Eye (tissue), 1 donor: ENCODE results near the gene YIPF7.

Experiments
- DNase-seq: peaks from one replicate; pipeline ENCODE4 v3.0.0-alpha.2; 2015

The YIPF7 gene

GRCh38 chr4:44651425-44651824, at the start of gene YIPF7:
Gene YIPF7, minus strand, starts transcription at chr4:44651625. Its CDS starts 1,525 bp downstream, at chr4:44650100.
- DNase-seq, result no peak

DNA sequence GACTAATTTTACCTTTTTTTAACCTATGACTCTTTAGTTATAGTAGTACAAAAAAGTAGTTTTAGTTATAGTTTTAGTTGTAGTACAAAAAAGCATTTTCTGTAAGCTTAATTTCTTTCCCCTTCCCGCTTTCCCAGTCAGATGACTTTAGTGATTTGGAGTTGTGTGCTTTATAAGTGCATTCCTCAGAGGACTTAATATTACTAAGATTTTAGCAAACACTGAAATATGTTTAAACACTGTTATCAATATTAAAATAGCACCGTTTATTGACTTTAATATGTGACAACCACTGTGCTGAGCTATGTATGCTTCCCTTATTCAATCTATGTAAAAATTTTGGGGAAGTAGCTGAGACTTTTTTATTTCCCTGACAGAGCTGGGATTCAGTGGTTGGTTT, 49.6 kb upstream of the YIPF7 start:
- DNase-seq, result no peak

DNA sequence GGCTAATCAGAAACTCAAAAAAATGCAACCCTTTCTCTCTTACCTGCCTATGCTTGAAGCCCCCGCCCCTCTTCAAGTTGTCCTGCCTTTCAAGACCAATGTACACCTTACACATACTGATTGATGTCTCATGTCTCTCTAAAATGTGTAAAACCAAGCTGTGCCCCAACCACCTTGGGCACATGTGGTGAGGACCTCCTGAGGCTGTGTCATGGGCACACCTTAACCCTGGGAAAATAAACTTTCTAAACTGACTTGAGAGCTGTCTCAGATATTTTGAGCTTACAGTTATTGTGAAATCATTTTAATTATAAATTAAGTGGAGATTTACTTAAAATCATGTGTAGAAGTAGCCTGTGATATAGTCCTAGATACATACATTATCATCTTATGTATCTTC, 49.0 kb upstream of the YIPF7 start:
- DNase-seq, result no peak

DNA sequence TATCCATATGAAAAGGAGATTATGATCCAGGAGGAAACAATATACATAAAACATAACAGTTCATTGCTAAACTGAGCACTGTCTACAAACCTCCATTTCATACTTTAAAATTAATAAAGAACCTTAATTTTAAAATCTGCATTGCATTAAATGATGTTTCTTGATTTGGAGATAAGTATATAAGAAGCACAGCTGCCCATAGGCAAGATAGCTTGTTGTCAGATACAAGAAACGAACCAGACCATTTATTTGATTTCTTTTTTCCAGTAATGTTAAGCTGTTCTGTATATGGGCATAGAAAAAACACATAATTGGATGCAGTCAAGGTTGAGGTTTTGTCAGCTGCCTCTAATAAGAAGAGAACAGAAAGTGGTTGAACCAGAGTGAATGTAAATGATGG, 33.2 kb upstream of the YIPF7 start:
- no peak for DNase-seq

GRCh38 chr4:44679060-44679459, 27.6 kb upstream of the YIPF7 start:
- no peak for DNase-seq

DNA sequence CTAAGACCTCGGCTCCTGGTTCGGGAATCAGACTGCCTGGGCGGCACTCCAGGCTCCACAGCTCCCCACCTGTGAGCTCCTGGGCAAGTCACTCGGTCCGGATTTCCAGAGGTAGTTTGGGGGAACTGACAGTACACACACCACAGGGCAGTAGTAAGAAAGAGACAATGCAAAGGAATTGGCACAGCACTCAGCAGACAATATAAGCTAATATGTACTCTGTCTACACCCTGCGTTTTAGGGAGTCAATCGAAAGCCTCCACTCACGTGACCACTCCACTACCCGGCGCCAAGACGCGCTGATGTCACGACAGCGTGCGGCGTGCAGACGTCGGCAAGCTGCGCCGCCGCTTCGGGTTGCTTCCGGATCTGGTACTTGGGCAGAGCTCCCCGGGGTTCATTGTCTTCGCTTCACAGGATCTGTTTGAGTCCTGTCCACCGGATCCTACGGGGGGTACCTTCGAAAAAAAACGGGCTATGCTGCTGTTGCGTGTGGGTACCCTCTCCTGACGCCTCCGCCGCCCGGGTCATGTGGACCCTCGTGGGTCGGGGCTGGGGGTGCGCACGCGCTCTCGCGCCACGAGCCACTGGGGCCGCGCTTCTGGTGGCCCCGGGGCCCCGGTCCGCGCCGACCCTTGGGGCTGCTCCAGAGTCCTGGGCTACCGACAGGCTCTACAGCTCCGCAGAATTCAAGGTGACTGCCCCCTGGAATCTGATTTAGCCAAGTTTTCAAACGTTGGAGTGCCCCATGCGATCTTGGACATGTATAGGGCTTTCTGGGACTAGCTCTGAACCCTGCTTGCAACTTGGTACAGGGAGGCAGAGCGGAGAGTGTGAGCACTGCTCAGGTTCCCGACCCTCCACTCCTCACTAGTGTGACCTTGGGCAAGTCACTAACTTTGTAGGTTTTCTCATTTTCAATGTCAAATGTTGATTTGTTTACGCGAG, 26.9 kb upstream of the YIPF7 start, which contains the start of gene GUF1:
Gene GUF1, plus strand, starts transcription at position 327 of the 948 bp plus-strand sequence. Its CDS starts 203 bp downstream, at position 530.
- DNase-seq, result peak; percentile 97

DNA sequence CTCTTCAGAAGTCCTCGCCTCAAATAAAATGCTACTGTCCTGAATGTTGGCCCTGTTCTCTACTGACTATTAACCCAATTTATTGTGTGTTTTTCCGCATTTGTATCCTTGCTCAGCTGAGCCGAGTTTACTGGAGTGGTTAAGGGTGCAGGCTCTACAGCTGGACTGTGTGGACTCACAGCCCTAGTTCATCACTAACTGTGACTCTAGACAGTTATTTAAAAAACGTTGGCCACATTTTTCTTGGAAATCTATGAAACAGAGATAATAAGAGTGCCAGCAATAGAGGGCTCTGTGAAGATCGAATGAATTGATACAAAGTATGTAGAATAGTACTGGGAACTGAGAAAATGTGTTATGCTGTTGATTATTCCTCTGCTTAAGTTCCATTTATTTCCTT, 23.9 kb upstream of the YIPF7 start:
- no peak for DNase-seq

DNA sequence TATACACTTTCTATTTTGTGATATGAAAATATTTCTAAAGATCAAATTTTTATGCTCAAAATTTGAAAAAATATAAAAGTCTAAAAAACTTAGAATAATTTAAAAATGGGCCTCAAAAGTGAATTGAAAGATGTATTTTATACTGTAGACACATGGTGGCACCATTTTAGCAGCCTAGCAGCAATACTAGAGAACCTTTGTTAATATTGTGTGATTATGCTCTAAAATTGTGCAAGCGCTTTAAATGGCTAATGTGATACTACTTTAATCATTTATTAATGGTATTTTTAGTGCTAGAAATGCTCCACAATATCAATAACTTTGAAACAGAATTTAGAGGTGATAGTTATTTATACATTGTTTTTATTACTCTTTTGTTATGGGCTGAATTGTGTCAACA, 23.0 kb upstream of the YIPF7 start:
- DNase-seq, result no peak

- DNase-seq, result no peak
Measured at GRCh38 chr4:44671636-44672035, 20.2 kb upstream of the YIPF7 start.

GRCh38 chr4:44670506-44671199, 19.2 kb upstream of the YIPF7 start:
- DNase-seq, result no peak

GRCh38 chr4:44668526-44668925, 17.1 kb upstream of the YIPF7 start:
- DNase-seq, result no peak

- no peak for DNase-seq
Measured at GRCh38 chr4:44663539-44664263, 12.3 kb upstream of the YIPF7 start.

DNA sequence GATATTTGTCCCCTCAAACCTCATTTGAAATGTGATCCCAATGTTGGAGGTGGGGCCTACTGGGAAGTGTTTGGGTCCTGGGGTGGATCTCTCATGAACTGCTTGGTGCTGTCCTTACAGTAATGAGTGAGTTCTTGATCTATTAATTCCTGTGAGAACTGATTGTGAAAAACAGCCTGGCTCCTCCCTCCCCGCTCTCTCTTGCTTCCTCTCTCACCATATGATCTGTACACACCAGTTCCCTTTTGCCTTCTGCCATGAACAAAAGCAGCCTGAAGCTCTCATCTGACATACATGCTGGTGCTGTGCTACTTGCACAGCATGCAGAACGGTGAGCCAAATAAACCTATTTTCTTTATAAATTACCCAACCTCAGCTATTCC, 11.2 kb upstream of the YIPF7 start:
- no peak for DNase-seq

DNA sequence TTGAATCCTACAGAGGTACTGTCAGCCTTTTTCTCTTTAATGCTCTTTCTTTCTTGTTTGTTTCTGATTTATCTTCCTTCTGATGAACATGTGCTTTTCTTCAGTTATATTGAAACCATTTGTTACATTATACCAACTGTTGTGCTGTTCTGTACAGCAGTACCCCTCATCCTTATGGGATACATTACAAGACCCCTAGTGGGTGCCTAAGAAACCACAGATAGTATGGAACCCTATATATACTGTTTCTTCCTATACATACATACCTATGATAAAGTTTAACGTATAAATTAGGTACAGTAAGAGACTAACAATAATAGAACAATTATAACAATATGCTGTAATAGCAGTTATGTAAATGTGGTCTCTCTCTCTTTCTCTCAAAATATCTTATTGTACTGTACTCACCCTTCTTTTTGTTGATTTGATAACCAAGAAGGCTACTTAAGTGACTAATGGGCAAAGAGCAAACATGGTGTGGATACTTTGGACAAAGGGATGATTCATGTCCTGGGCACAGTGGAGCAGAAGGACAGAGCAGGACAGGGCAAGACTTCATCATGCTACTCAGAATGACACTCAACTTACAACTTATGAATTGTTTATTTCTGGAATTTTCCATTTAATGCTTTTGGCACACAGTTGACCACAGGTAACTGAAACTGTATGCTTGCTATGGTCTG, 10.7 kb upstream of the YIPF7 start:
- DNase-seq, result no peak

DNA sequence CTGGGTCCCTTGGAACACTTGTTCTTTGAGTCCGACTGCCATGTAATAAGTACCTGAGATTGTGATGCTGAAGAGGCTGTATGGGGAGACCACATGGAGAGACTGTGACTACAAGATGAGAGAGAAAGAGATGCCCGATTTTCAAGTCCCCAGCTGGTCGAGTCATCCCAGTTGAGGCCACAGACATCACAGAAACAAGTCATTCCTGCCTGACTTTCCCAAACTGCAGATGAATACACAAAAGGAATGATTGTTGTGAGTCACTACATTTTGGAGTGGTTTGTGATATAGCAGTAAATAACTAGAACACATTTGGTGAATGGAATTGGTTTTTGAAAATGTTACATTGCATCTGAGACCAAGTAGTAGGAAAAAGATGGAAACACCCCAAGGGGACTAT, 9.0 kb upstream of the YIPF7 start:
- no peak for DNase-seq

- DNase-seq, result no peak
Measured at GRCh38 chr4:44652002-44652401, 577 bp upstream of the YIPF7 start.

- no peak for DNase-seq
Measured at GRCh38 chr4:44646151-44646550, 5.3 kb downstream of the YIPF7 start.

GRCh38 chr4:44638091-44638490, 13.3 kb downstream of the YIPF7 start:
- DNase-seq, result no peak

- no peak for DNase-seq
Measured at GRCh38 chr4:44632733-44633132, 18.7 kb downstream of the YIPF7 start.

- no peak for DNase-seq
Measured at GRCh38 chr4:44632089-44632488, 19.3 kb downstream of the YIPF7 start.

- peak; percentile 88 for DNase-seq
Measured at GRCh38 chr4:44629280-44629866, 22.1 kb downstream of the YIPF7 start.

GRCh38 chr4:44623676-44624075, 27.7 kb downstream of the YIPF7 start:
- no peak for DNase-seq
